Panc1 (cell line): ENCODE results near the gene PELI2.

Experiments used
- CTCF ChIP-seq: fragments of 450-650 bp; IDR thresholded peaks from 2 replicates; pipeline ENCODE4 v1.5.1; 2017; ENCODE audit warnings: mild to moderate bottlenecking
- POLR2AphosphoS5 ChIP-seq: IDR thresholded peaks from 2 replicates; pipeline ENCODE4 v1.6.1; 2012; ENCODE audit warnings: mild to moderate bottlenecking, low read depth, low read length, moderate library complexity
- SIN3A ChIP-seq: IDR thresholded peaks from 2 replicates; pipeline ENCODE4 v1.6.1; 2012; ENCODE audit warnings: low read depth, mild to moderate bottlenecking, low read length, moderate library complexity, borderline replicate concordance; ENCODE audit not compliant: insufficient read depth

DNA sequence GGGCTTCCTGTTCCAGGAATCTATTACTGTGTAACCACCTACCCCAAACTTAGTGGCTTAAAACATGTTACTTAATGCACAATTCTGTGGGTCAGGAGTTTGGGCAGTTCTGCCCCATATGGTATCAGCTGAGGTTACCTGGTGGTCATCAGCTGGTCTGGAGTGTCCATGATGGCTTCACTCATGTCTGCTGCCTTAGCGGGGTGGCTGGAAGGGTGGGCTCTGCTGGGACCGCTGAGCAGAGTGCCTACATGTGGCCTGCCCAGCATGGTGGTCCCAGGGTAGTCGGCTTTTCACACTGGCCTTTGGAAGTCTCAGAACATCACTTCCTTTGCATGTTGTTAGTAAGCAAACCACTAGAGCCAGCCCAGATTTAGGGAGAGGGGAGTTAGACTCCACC is 53.9 kb downstream of the PELI2 start:
- TF ChIP-seq POLR2AphosphoS5 (no peak), CTCF (no peak), SIN3A (no peak)
